Cardiac muscle cell (in vitro differentiated cells and primary cell): ENCODE measurements around the gene RIT1. TPM values are rescaled to one million over a fixed set of nuclear protein-coding genes. Genes with fewer than 3 reads are reported as not detected.
A peak's percentile ranks its signal among the peaks of the same experiment; 100 is the strongest.

Source experiments
- DNase-seq, 2 donors: peaks; one replicate each; pipeline versions ENCODE4 v3.0.0 to v3.0.0-alpha.2; 2010 to 2017; ENCODE audit warnings: low read depth in 1 of 2, low spot score in 1 of 2
- H3K27ac ChIP-seq: fragments of 200-600 bp; sonication (generic); 2 replicates; pipeline ENCODE4 v1.5.1; 2016
- H3K27me3 ChIP-seq: fragments of 200-600 bp; sonication (generic); 2 replicates; pipeline ENCODE4 v1.6.0; 2016; ENCODE audit warnings: control low read depth
- H3K36me3 ChIP-seq: fragments of 200-600 bp; sonication (generic); 2 replicates; pipeline ENCODE4 v1.5.1; 2016; ENCODE audit warnings: control low read depth
- H3K4me1 ChIP-seq: fragments of 200-600 bp; sonication (generic); 2 replicates; pipeline ENCODE4 v1.8.1; 2017; ENCODE audit warnings: low read depth, mild to moderate bottlenecking, mixed run types
- H3K4me3 ChIP-seq: fragments of 200-600 bp; sonication (generic); 2 replicates; pipeline ENCODE4 v1.5.1; 2016; ENCODE audit warnings: mild to moderate bottlenecking
- H3K9me3 ChIP-seq: fragments of 200-600 bp; sonication (generic); 2 replicates; pipeline ENCODE4 v1.5.1; 2017; ENCODE audit warnings: low read depth, mild to moderate bottlenecking, control low read depth
- polyA plus RNA-seq: library from polyadenylated mRNA; unstranded; fragments of >200 nt; fragmentation: Nextera tagmentation; extraction: Ambion mirVana; gene quantifications from 2 replicates; pipeline ENCODE4 v1.2.1, GENCODE V29; 2016
- total RNA-seq: library from RNA; depleted of rRNA; stranded (reverse); fragments of >200 nt; gene quantifications from 2 replicates; pipeline ENCODE4 v1.2.3, GENCODE V29; 2016
- TF ChIP-seq, protein P1 (sequence below): IDR thresholded peaks from 2 replicates; pipeline ENCODE4 v1.5.1; 2012; ENCODE audit warnings: low read depth, mild to moderate bottlenecking, low read length

RIT1 gene
- total and polyA plus RNA-seq, 2 experiments from 2014 or later: 29.1 to 40.6 TPM

GRCh38 chr1:155951753-155952504, 40.8 kb upstream of the RIT1 start:
- Histone ChIP-seq H3K4me1 (no peaks in the 10 kb centered on the region), H3K27ac (no peak overlapping the region), H3K4me3 (no peak overlapping the region), H3K9me3 (no peaks in the 10 kb centered on the region), H3K36me3 (peaks cover 82% of the 10 kb centered on the region), H3K27me3 (no peaks in the 10 kb centered on the region)
- DNase-seq: no peak
- TF ChIP-seq, protein P1, sequence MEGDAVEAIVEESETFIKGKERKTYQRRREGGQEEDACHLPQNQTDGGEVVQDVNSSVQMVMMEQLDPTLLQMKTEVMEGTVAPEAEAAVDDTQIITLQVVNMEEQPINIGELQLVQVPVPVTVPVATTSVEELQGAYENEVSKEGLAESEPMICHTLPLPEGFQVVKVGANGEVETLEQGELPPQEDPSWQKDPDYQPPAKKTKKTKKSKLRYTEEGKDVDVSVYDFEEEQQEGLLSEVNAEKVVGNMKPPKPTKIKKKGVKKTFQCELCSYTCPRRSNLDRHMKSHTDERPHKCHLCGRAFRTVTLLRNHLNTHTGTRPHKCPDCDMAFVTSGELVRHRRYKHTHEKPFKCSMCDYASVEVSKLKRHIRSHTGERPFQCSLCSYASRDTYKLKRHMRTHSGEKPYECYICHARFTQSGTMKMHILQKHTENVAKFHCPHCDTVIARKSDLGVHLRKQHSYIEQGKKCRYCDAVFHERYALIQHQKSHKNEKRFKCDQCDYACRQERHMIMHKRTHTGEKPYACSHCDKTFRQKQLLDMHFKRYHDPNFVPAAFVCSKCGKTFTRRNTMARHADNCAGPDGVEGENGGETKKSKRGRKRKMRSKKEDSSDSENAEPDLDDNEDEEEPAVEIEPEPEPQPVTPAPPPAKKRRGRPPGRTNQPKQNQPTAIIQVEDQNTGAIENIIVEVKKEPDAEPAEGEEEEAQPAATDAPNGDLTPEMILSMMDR: no peak

- TF ChIP-seq, protein P1: no peak
- no peak for DNase-seq
- no peak overlapping the region for H3K27ac ChIP-seq
- H3K4me3 ChIP-seq: no peak overlapping the region
- H3K36me3 ChIP-seq: peaks cover 79% of the 10 kb centered on the region
- H3K4me1 ChIP-seq: no peaks in the 10 kb centered on the region
- H3K27me3 ChIP-seq: no peaks in the 10 kb centered on the region
- no peaks in the 10 kb centered on the region for H3K9me3 ChIP-seq
These were observed 39.7 kb upstream of the RIT1 start for GRCh38 chr1:155950829-155951228.

GRCh38 chr1:155947741-155948140, 36.6 kb upstream of the RIT1 start:
- H3K27ac ChIP-seq: peak overlapping the region; percentile 81
- TF ChIP-seq, protein P1: no peak
- H3K36me3 ChIP-seq: peaks cover 59% of the 10 kb centered on the region

DNA sequence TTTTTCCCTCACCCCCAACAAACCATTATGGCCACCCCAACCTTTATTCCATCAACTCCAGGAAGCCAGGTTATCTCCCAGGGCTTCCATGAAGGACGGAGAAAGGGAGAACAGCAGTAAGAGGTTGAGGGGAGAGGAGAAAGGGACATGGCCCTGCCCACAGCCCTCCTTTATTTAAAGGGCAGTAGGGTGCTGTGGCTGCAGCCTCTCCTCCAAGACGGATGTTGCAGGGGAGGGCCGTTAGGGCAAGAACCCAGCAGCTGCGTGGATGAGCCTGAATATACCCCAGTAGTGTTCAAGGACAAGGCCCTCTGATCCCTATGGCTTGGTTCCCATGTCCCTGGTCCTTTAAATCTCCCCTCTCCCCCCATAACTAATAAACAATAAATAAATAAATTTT, 36.1 kb upstream of the RIT1 start:
- H3K36me3 ChIP-seq: peaks cover 55% of the 10 kb centered on the region
- H3K27ac ChIP-seq: peak overlapping the region; percentile 81
- no peak overlapping the region for H3K4me3 ChIP-seq
- DNase-seq: no peak
- no peaks in the 10 kb centered on the region for H3K27me3 ChIP-seq
- TF ChIP-seq, protein P1: no peak
- H3K4me1 ChIP-seq: no peaks in the 10 kb centered on the region
- no peaks in the 10 kb centered on the region for H3K9me3 ChIP-seq

More at GRCh38 chr1:155947741-155948140, 36.6 kb upstream of the RIT1 start:
- H3K4me1 ChIP-seq: no peaks in the 10 kb centered on the region
- no peak overlapping the region for H3K4me3 ChIP-seq
- no peaks in the 10 kb centered on the region for H3K9me3 ChIP-seq
- no peaks in the 10 kb centered on the region for H3K27me3 ChIP-seq
- no peak for DNase-seq

GRCh38 chr1:155946633-155947219, 35.6 kb upstream of the RIT1 start:
- H3K27ac ChIP-seq: peak overlapping the region; percentile 81
- TF ChIP-seq, protein P1: no peak
- H3K4me1 ChIP-seq: no peaks in the 10 kb centered on the region

More at GRCh38 chr1:155946633-155947219, 35.6 kb upstream of the RIT1 start:
- Histone ChIP-seq H3K4me3 (no peak overlapping the region), H3K27me3 (no peaks in the 10 kb centered on the region), H3K36me3 (peaks cover 49% of the 10 kb centered on the region), H3K9me3 (no peaks in the 10 kb centered on the region)
- DNase-seq: no peak
